Adipocyte (in vitro differentiated cells): ENCODE data around the gene PPP1R1A.

Source experiments
- DNase-seq: peaks from one replicate; pipeline ENCODE4 v3.0.0-alpha.2; 2015; ENCODE audit warnings: low read depth
- H3K27me3 ChIP-seq: replicated peaks from 2 replicates; pipeline ENCODE4 v1.7.0; 2013; ENCODE audit warnings: mild to moderate bottlenecking, low read length, moderate library complexity; ENCODE audit not compliant: control insufficient read depth, insufficient read depth
- H3K36me3 ChIP-seq: 2 replicates; pipeline ENCODE4 v1.7.0; 2013; ENCODE audit warnings: low read length, mild to moderate bottlenecking, moderate library complexity; ENCODE audit not compliant: control insufficient read depth, insufficient read depth, severe bottlenecking
- H3K4me1 ChIP-seq: 2 replicates; pipeline ENCODE4 v1.7.0; 2013; ENCODE audit warnings: mild to moderate bottlenecking, low read length, moderate library complexity; ENCODE audit not compliant: control insufficient read depth, insufficient read depth
- H3K4me3 ChIP-seq: 2 replicates; pipeline ENCODE4 v1.7.0; 2013; ENCODE audit warnings: mild to moderate bottlenecking, low read length, moderate library complexity
- H3K9ac ChIP-seq: 2 replicates; pipeline ENCODE4 v1.7.0; 2013; ENCODE audit warnings: mild to moderate bottlenecking, low read length, moderate library complexity
- H3K9me3 ChIP-seq: 2 replicates; pipeline ENCODE4 v1.7.0; 2013; ENCODE audit warnings: mild to moderate bottlenecking, low read length, moderate library complexity; ENCODE audit not compliant: control insufficient read depth

Gene PPP1R1A

DNA sequence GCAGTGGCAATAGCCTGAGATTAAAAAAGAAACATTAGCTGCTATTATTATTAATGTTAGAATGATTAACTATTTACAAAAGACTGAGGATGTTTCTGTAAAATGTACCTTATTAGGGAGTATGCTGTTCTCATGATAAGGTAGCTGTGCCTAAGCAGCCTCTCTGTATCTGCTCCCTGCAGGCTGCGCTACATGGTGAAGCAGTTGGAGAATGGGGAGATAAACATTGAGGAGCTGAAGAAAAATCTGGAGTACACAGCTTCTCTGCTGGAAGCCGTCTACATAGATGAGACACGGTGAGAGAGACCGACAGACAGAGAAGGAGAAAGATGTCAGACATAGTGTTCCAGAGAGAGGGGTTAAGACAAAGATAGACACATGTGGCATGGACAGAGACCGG lies 21.7 kb downstream of the PPP1R1A start:
- H3K36me3 ChIP-seq = peaks cover 44% of the 10 kb centered on the region
- no peaks in the 10 kb centered on the region for H3K9me3 ChIP-seq
- H3K27me3 ChIP-seq = no peaks in the 10 kb centered on the region
- no peak overlapping the region for H3K9ac ChIP-seq
- H3K4me1 ChIP-seq = peaks cover 36% of the 10 kb centered on the region
- DNase-seq = no peak
- no peak overlapping the region for H3K4me3 ChIP-seq

DNA sequence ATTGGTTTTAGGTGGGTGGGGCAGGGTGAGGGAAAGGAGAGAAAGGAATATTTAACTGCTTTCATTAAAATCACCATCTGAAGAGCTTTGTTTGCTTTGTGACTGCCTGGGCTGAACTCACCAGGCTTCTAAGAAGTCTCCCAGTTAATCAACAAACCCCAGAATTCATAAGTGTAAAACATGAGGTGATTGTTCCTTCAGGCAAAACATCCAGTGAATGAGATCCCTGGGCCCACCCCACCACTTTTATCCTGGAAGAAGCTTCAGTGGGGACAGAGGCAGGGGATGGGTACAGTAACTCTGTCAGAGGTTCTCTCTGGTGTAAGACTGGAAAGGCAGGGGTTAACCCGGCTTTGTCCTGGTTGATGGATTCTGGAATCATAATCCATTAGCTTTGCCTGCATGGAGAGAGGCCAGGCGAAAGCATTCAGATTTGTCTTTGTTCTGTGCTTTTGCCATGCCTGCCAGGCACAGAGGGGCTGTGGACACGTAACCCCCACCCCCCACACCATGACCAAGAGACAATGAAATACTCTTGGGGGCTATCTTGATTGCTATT lies 22.4 kb downstream of the PPP1R1A start:
- no peak for DNase-seq
- peaks cover 41% of the 10 kb centered on the region for H3K4me1 ChIP-seq
- H3K9ac ChIP-seq = no peak overlapping the region
- H3K27me3 ChIP-seq = no peaks in the 10 kb centered on the region
- H3K4me3 ChIP-seq = no peak overlapping the region
- no peaks in the 10 kb centered on the region for H3K9me3 ChIP-seq
- peaks cover 37% of the 10 kb centered on the region for H3K36me3 ChIP-seq

DNA sequence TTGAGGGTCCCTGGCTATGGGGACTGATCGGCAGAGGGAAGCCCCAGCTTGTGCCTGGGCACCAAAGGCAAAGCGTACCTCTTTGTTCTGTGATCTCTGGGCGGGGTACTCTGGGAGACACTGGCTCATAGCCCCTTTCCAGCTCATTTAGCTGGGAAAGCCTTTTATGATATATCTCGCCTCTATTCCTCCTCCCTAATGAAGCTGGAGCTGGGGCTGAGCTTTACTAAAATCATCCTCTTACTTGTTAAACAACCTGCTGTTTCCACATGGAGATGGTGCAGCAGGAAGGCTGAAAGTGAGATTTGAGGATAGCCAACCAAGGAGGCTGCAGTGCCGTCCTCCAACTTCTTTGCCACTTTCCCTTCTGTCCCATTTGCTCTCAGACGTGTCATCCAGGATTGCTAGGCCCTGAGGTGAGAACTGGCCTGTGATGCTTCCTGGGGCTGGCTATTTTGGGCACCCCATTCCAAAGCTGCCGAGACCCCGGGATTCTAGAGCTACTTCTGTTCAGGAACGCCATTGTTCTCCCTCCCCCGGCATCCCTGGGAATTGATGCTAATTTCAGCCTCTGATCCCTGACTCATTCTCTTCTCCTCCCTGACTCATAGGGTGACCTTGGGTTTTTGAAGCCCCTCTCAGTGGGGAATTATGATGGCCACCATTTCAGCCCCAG lies 23.0 kb downstream of the PPP1R1A start:
- peak overlapping the region; percentile 47 for H3K4me3 ChIP-seq
- H3K4me1 ChIP-seq = peaks cover 47% of the 10 kb centered on the region
- H3K9ac ChIP-seq = no peak overlapping the region
- H3K27me3 ChIP-seq = no peaks in the 10 kb centered on the region
- H3K9me3 ChIP-seq = no peaks in the 10 kb centered on the region
- H3K36me3 ChIP-seq = peaks cover 31% of the 10 kb centered on the region
- DNase-seq = no peak

DNA sequence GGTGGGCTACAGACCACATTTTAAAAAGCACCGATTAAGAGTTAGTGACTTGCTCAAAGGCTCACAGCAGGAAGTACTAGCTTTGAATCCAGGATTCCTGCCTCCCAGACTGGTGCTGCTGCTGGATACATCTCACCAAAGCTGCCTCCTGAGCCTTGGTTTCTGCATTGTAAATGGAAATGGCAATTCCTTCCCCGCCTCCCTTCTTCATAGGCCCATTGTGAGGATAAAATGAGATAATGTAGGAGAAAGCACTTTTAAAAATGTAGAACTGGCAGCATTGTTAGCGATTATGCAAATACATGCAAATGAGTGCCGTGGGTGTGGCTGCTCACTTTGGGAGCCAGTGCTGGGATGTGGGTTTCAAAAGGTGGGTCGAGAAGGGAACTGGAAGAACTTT lies 23.7 kb downstream of the PPP1R1A start:
- Histone ChIP-seq H3K4me3 (no peak overlapping the region), H3K27me3 (no peaks in the 10 kb centered on the region), H3K36me3 (peaks cover 25% of the 10 kb centered on the region), H3K9ac (no peak overlapping the region), H3K9me3 (no peaks in the 10 kb centered on the region), H3K4me1 (peaks cover 51% of the 10 kb centered on the region)
- no peak for DNase-seq

DNA sequence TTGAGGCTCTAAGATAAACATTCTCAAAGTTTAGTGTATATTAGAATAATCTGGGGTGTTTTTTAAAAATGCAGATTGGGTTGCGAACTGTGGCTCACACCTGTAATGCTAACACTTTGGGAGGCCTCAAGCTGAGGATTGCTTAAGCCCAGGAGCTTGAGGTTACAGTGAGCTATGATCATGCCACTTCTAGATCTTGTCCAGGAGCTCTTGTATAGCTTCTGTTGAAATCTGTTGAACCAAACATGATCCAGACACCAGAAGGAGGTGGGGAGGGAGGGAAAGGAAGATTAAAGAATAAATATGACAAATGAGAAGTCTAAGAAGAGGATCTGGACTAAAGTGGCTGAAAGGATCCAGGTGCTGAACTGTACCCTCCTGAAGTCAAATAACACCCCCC lies 24.7 kb downstream of the PPP1R1A start:
- H3K9ac ChIP-seq = no peak overlapping the region
- H3K4me1 ChIP-seq = peaks cover 51% of the 10 kb centered on the region
- H3K9me3 ChIP-seq = no peaks in the 10 kb centered on the region
- H3K4me3 ChIP-seq = no peak overlapping the region
- H3K36me3 ChIP-seq = peaks cover 15% of the 10 kb centered on the region
- H3K27me3 ChIP-seq = no peaks in the 10 kb centered on the region
- DNase-seq = no peak

DNA sequence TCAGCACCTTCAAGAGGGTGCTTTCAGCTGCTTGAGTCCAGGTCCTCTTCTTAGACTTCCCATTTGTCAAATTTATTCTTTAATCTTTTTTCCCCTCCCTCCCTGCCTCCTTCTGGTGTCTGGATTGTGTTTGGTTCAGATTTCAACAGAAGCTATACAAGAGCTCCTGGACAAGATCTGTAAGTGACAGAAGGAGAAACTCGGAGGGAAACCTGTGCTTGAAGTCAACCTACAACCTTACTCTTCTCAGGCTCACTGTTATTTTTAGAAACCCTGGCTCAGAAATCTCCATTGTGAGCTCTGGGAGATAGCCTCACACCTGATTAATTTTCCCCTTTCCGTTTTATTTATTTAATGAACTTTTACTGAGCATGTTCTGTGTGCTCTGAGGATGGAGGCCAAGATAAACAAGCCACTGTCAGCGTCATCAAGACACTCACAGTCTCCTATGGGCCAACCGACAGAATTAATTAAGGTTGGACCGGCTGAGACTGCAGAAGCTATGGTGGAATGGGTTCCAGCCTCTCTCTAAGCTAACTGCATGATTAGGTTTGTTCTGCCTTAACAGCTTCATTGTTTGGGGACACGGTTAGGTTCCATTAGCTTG lies 25.6 kb downstream of the PPP1R1A start:
- H3K4me1 ChIP-seq = peaks cover 51% of the 10 kb centered on the region
- H3K4me3 ChIP-seq = peak overlapping the region; percentile 82
- peaks cover 7% of the 10 kb centered on the region for H3K36me3 ChIP-seq
- H3K27me3 ChIP-seq = peaks cover 9% of the 10 kb centered on the region
- no peak for DNase-seq
- H3K9me3 ChIP-seq = no peaks in the 10 kb centered on the region
- H3K9ac ChIP-seq = peak overlapping the region; percentile 89

DNA sequence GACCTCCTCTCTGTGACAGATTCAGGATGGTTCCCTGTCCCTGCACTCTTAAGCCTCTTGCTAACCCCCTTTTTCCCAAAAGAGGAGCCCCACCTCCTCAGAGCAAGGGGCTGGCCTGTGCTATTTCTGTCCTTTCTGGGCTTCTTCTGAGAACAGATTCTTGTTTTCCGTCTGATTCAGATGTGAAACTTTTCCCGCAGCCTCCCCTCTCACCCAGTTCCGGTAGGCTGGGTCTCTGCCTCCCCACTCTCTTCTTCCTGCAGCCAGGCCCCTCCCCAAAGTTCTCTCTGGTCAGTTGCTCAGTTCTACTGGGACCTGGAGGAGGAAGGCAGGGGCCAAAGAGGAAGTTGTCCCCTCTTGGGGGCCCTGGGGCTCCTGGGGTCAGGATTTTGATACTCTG lies 27.3 kb downstream of the PPP1R1A start:
- DNase-seq = peak; percentile 4
- peak overlapping the region; percentile 82 for H3K4me3 ChIP-seq
- no peaks in the 10 kb centered on the region for H3K36me3 ChIP-seq
- H3K9ac ChIP-seq = peak overlapping the region; percentile 89
- peaks cover 51% of the 10 kb centered on the region for H3K4me1 ChIP-seq
- H3K9me3 ChIP-seq = no peaks in the 10 kb centered on the region
- peaks cover 20% of the 10 kb centered on the region for H3K27me3 ChIP-seq

DNA sequence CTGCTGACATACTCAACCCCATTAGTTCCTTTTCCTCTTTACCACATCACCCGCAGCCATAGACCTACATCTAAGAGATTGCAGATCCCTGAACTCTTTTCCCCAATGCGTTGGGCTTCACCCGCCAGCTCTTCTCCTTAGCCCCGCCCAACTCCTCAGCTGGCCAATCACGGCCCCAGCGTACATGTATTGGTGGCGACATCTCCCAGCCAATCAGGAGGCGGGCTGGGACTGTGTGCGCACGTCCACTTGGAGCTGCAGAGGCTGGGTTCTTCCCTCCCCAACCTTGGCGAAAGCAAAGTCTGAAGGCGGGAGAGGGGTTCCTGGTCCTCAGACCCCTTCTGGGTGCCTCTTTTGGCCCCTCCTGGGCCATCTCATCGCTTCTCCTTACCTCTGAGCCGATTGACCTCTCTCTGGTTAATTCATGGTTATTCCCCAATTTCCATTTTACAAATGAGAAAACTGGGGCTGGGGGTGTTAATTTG lies 28.0 kb downstream of the PPP1R1A start:
- H3K9me3 ChIP-seq = no peaks in the 10 kb centered on the region
- peaks cover 44% of the 10 kb centered on the region for H3K4me1 ChIP-seq
- DNase-seq = peak; percentile 80
- peak overlapping the region; percentile 82 for H3K4me3 ChIP-seq
- peaks cover 28% of the 10 kb centered on the region for H3K27me3 ChIP-seq
- H3K36me3 ChIP-seq = no peaks in the 10 kb centered on the region
- peak overlapping the region; percentile 89 for H3K9ac ChIP-seq

DNA sequence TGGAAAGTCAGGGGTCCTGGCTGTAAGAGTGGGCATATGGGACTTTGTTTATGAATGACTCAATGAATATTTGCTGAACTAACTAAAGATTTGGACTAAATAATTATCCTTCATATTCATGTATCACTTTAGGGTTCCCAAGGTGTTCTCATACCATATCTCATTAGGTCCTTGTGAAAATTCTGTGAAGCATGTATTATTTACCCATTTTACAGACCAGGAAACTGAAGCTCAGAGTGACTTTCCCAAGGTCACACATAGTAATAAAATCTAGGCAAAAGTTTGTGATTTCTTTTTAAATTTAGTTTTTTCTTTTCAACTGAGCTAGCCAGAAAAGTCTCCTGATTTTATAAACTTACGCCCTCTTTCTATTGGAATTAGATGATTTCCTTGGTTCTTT lies 29.7 kb downstream of the PPP1R1A start:
- peaks cover 33% of the 10 kb centered on the region for H3K4me1 ChIP-seq
- peaks cover 43% of the 10 kb centered on the region for H3K27me3 ChIP-seq
- no peak overlapping the region for H3K4me3 ChIP-seq

DNA sequence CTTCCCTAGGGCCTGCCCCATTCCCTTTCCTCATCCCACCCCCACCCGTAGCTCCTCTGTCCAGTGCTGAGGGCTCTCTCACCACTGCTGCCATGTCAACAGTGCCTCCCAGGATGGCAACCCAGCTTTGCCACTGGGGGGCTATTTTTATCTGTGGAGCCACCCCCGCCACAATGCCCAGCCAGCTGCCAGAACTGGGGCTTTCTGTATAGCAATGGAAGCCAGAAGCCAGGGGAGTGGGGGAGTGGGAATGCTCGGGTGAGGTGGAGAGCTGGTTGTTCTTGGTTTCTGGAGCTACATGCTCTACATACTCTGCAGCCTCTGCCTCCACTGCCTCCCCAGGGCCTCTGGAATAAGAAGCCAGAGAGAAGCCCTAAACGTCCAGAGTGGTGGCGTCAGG lies 30.1 kb downstream of the PPP1R1A start:
- H3K36me3 ChIP-seq = no peaks in the 10 kb centered on the region
- H3K9ac ChIP-seq = no peak overlapping the region
- H3K9me3 ChIP-seq = peaks cover 2% of the 10 kb centered on the region
- no peak for DNase-seq
- H3K4me1 ChIP-seq = peaks cover 30% of the 10 kb centered on the region
- peaks cover 48% of the 10 kb centered on the region for H3K27me3 ChIP-seq
- no peak overlapping the region for H3K4me3 ChIP-seq

More for the DNA sequence above, 29.7 kb downstream of the PPP1R1A start:
- DNase-seq = no peak
- no peaks in the 10 kb centered on the region for H3K36me3 ChIP-seq
- H3K9me3 ChIP-seq = no peaks in the 10 kb centered on the region
- no peak overlapping the region for H3K9ac ChIP-seq

DNA sequence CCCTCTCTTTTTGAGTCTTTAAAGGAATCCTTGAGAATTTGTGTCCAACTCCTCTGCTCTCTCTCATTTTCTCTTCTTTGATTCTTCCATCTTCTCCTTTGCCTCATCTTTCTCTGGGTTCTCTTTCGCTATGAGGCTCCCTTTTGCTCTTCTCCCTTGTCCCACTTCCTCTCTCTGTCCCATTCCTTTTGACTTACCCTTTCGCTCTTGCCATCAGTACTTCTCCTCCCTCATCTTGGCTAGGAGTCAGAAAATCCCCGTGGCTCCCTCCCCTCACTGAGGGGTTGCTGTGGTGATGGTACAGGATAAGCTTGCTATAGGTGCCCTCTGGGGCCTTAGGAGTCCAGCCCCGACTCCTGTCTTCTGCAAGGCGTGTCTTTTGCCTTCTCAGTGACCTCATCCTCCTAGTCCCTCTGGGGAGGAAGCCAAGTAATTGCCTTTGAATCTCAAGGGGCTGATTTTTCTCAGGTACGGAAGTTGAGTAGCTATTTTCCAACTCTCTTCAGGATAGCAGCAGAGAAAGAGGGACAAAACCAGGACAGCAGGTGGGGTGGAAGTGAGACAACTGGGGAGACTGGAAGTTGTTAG lies 32.7 kb downstream of the PPP1R1A start:
- Histone ChIP-seq H3K9ac (no peak overlapping the region), H3K9me3 (peaks cover 9% of the 10 kb centered on the region), H3K27me3 (peaks cover 68% of the 10 kb centered on the region), H3K4me1 (peaks cover 7% of the 10 kb centered on the region), H3K36me3 (no peaks in the 10 kb centered on the region), H3K4me3 (no peak overlapping the region)
- DNase-seq = no peak
